ENCODE data around the gene LRRC8D.

- TF ChIP-seq POLR2AphosphoS5 (IDR thresholded peaks at IDR 0.05; ENCODE audit: low read depth) (no peak), CTCF (conservative IDR thresholded peaks at IDR 0.05; ENCODE audit: low read depth in 2 of 2) (no peak), EZH2phosphoT487 (IDR thresholded peaks at IDR 0.05; ENCODE audit: unreplicated experiment) (no peak), EZH2 (IDR thresholded peaks at IDR 0.05; ENCODE audit: low read depth, unreplicated experiment) (no peak), REST (IDR thresholded peaks at IDR 0.05; ENCODE audit: unreplicated experiment) (no peak), ZNF114 (CRISPR knock-in tag; IDR thresholded peaks at IDR 0.05) (no peak)
Observed at GRCh38 chr1:89919174-89919573, 98.3 kb downstream of the LRRC8D start.
